Vagina (tissue), 2 donors: ENCODE results near the gene MLF2.

Source experiments
- CTCF ChIP-seq, 3 experiments: fragments of 450-650 bp in 2 of 3; fragments of 200-600 bp in 1 of 3; sonication (generic) in 1 of 3; IDR thresholded peaks; one replicate each; pipeline ENCODE4 v1.5.1; 2017 to 2019; ENCODE audit warnings: antibody characterized with exemption in 3 of 3, mild to moderate bottlenecking in 2 of 3, moderate library complexity in 2 of 3
- POLR2A ChIP-seq, 2 donors: fragments of 450-650 bp; IDR thresholded peaks; one replicate each; pipeline ENCODE4 v1.6.1; 2017; ENCODE audit warnings: antibody characterized with exemption in 2 of 2, mild to moderate bottlenecking in 2 of 2, moderate library complexity in 2 of 2
- POLR2AphosphoS5 ChIP-seq, 2 donors: sonication (generic); formaldehyde crosslinking; IDR thresholded peaks; one replicate each; pipeline ENCODE4 v1.9.0; 2017; ENCODE audit warnings: antibody characterized with exemption in 2 of 2, mild to moderate bottlenecking in 2 of 2, low read depth in 1 of 2; ENCODE audit not compliant: insufficient read depth in 1 of 2

GRCh38 chr12:6752167-6752920, 597 bp downstream of the MLF2 start:
- TF ChIP-seq CTCF (IDR thresholded peaks at IDR 0.05) (no peak), POLR2AphosphoS5 (IDR thresholded peaks at IDR 0.05; ENCODE audit: insufficient read depth in 1 of 2, low read depth in 1 of 2) (no peak), POLR2A (IDR thresholded peaks at IDR 0.05) (no peak)
